ENCODE measurements around the gene NR1H4. TPM values are rescaled to one million over a fixed set of nuclear protein-coding genes. Genes with fewer than 3 reads are reported as not detected.

Gene NR1H4
- total RNA-seq = 0.19 TPM in 1 of 2 replicates, not detected in the other

GRCh38 chr12:100473716-100474150 is at the start of gene NR1H4:
NR1H4 (plus strand) TSS chr12:100473866; CDS start chr12:100493324, 19,458 bp downstream.

GRCh38 chr12:100573292-100574186 is 99.9 kb downstream of the NR1H4 start, which contains the start of gene GAS2L3:
GAS2L3 (plus strand) TSS chr12:100573684; CDS start chr12:100594905, 21,221 bp downstream.

Other genes starting within 250 kb of the NR1H4 start
- 1.7 and 3.4 TPM in 2 replicates for gene DEPDC4, start 206.8 kb upstream of the NR1H4 start, total RNA-seq
- 39.3 and 40.0 TPM in 2 replicates for gene SCYL2, start 206.7 kb upstream of the NR1H4 start, total RNA-seq
- gene SLC17A8, start 116.8 kb upstream of the NR1H4 start, total RNA-seq = not detected in 2 replicates
- 11.6 and 21.9 TPM in 2 replicates for gene GAS2L3, start 99.8 kb downstream of the NR1H4 start, total RNA-seq